SHP77 (cell line): ENCODE measurements around the gene FAM20C.

Experiments
- DNase-seq, 2 experiments: peaks; one replicate each; lab custom pipeline; 2025; lab: John Stamatoyannopoulos, UW

The FAM20C gene

DNA sequence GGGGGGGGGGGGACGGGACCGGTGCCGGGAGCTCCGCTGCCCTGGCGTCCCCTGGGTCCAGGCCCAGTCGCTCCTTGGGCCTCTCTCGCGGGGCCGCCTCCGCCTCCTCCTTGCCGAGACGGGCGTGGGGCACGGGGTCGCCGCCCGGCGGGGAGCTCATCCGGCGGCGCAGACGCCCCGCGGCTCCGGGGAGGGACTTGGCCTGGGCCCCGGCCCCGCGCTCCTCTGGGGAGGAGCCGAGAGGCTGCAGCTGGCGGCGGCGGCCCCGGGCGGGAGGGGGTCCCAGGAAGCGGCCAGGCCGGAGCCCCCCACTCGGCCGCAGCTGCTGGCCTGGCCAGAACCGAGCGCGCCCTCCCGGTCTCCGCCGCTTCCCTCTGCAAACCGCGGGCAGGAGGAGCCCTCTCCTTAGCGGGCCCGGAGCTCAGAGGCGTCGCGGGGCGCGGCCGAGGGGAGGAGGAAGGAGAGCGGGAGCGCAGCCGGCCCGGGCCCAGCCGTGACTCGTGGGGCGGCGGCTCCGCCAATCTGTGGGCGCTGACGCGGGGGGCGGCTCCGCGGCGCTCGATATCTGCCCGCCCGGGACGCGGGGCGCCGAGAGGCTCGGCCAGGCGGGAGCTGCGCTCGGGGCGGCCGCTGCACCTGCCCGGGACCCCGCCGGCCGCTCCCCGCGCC is at the start of gene FAM20C:
Gene FAM20C (plus strand): TSS at position 591 of the 669 bp plus-strand sequence. CDS start 629 bp downstream, outside the sequence.
- DNase-seq, result no peak

DNA sequence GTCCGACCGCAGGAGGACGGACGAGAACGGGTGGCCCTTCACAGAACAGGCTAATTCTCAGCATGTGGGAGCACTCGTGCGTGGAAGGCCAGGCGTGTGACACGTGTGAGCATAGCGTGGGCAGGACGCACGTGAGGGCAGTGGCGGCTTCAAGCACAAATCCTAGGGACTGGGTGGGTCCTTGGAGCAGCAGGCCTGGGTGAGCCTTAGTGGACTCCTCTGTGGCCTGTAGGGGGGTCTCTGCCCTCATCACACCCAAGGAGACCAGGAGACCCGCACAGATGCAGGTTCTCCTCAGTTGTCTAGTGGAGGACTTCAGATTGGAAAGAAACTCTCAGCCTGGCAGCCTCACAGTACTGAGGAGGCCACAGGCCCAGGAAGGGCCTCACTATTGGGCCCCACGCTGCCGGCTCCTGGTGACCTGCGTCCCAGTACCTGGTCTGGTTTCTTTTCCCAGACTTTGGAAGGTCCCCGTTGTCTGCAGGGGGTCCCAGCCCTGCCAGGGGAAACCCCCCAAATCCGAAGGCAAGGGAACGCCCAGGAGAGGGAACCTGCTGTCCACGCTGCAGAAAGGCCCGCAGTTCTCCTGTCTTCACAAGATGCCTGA is 49.1 kb upstream of the FAM20C start:
- no peak for DNase-seq

DNA sequence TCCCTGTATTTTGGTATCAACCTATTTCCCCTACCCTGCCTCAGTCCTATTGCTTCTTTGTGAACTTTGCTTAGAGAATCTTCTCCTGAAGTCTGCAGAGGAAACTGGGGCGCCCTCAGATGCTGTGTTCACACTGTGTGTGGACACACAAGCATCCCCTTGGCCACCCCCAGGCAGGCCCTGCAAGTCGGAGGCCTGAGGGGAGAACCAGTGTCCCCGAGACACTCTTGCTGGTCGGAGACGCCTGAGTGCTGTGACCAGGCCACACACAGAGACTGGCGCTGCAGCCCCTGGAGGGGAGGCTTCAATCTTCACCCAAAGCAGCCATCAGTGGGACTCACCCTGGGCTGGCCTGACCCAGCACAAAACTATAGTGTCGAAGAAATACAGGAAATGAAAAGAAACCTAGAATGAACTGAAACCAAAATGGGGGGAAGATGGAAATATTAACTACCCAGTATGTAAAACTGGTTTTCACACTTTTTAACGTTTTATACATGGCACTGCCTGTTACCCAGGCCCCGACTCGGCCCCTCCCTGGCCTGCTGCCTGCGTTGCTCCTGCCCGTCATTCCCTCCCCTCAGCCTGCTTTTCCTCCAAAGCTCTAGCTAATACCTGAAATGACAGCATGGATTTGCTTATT is 48.4 kb upstream of the FAM20C start:
- DNase-seq, result no peak

DNA sequence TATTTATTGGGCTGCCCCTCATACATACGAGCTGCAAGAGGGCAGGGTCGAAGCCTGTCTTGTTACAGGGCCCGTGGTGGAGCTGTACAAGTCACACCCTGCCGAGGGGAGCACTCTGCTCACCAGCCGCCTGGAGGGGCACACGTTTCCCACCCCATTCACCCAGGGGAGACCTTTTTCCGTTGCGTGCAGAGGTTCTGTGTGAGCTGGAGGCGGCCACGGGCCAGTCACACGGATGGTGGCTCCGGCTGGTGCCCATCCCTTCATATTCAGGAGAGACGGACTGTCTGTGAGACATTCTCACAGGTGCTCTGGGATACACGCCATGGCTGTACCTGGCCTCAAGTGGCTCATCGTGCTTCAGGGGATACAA is 47.9 kb upstream of the FAM20C start:
- no peak for DNase-seq

DNA sequence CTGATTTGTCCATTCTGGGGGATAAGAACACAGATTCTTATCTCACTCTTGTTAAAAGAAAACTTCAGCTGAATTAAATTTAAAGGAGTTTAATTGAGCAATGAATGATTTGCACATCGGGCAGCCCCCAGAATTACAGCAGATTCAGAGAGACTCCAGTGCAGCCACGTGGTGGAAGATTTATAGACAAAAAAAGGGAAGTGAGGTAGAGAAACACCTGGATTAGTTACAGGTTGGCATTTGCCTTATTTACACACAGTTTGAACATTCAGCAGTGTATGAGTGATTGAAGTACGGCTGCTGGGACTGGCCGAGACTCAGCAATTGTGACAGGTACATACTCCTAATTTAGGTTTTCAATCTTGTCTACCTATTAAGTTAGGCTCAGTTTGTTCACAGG is 46.5 kb upstream of the FAM20C start:
- no peak for DNase-seq

DNA sequence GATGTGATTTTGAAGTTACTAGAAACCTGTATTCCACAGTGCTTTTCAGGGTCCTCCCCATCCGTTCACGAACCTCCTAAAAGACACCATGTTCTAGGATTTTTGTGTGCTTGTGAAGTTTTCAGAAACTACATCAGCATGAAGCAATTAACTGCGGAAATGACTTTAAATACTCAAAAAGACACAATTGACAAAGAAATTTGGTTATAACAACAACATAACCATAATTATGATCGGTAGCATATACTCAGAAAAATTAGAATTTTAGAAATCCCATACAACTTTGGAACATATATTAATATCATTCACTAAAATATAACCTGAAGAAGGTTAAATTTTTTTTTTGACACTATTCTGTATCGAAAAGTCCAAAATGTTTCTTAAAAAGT is 43.8 kb upstream of the FAM20C start:
- no peak for DNase-seq

DNA sequence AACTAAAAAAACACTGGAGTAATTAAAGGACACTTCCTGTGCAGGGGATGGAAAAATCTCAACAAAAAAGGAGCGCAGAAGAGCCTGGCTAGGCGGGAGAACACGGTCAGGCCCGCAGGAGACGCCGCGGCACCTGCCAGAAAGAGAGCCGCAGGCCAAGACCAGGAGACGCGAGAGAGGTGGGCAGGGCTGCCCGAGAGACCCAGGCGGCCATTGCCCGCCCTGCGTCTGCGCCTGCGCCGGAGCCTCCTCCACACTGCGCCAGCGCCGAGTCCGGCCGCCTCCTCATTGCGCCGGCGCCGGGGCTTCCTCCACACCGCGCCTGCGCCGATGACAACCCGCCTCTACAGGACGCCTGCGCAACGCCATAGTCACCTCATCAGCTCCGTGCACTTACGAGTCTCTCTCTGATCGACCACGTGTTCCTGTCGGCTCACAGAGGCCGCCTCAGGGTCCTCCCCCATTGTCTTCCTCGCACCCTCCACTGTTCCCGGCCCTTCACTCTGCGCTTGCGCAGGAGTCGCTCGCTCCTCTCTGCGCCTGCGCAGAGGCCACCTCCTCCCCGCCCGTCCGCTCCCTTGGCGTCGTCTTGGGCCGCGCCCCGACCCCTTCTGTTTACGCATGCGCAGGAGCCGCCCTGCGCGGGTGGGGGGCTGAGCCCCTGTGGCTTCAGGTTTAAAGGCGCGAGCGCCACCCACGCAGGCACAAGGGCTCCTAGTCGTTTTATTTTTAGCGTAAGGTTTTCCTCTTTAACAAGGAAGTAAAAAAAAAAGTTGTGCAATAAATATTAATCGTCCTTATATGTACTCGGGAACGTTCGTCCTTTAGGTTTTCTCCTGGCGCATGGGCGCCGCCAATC is 43.2 kb upstream of the FAM20C start:
- peak; percentile 97 to 98 for DNase-seq

DNA sequence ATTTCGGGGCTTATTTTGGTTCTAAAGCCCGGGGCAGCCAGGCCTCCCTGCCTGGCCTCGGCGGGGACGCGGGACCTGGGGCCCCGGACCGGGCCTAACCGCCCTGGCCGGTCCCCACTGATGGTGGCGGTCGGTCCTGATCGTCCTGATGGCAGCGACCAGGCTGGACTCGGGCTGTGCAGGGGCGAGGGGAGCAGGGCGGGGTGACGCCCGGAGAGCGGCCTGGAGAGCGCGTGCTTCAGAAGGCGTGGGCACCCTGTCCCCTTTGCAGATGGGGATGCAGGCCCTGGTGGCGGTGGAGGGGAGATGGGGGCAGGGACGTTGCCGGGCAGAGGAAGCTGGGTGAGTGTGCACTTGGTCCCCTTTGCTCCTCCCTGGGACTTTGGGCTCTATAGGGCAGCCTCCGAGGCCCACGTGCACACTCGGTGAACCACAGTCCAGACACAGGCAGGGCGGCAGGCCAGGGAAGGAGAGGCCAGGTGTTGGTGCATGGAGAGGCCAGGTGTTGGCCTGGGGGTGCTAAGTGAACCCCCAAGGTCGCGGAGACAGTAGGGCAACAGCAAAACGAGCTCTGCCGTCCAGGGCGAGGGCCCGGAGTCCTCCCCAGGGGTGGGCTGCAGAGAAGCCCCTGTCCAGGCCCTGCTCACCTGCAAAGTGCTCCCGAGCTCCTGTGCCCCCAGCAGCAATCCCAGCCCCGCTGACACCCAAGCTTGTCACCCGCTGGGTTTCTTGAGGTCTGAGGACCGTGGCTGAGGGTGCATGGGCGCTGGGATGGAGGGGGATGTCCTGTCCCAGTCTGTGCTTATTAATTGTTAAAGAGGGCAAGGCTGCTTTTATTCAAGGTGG is 42.4 kb upstream of the FAM20C start:
- DNase-seq, result no peak

DNA sequence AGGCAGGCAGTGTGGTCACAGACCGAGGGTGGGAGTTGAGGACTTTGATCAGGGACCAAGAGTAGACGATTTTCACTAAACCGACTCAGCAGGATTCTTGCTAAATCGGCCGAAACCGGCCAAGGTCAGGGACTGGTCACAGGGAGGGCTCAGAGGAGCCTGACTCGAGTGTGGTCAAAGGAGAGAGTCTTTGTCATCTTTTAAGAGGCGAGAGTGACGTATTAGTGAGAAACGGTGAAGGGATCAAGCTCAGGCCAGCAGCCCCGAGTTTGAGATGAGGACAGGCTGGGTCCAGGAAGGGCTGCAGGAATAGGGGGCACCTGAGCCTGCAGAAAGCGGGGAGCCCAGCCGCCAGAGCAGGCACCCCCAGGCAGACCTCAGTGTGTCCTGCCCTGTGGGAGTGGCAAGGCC is 41.6 kb upstream of the FAM20C start:
- DNase-seq, result no peak

DNA sequence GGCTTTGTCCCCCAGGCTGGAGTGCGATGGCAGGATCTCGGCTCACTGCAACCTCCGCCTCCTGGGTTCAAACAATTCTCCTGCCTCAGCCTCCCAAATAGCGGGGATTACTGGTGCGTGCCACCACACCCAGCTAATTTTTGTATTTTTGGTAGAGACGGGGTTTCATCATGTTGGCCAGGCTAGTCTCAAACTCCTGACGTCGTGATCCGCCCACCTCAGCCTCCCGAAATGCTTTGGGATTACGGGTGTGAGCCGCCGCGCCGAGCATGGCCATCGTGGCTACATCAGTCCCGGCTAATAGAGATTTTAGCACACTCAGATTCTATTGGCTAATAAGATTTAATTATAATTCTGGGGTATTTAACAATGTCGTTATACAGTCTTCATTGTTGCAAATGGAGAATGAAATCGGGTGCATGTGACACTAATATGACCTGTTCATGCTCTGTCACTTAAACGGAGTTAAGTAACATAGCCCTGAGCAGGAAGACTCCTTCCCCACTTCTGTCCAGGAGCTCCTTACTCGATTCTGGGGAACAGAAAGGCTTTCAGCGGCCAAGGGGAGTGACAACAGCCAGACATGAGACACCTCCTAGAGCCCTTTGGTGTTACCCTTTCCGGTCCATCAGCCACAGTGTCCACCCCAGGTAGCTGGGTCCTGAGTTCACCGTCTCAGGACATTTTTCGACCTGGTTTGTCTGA is 40.9 kb upstream of the FAM20C start:
- no peak for DNase-seq

DNA sequence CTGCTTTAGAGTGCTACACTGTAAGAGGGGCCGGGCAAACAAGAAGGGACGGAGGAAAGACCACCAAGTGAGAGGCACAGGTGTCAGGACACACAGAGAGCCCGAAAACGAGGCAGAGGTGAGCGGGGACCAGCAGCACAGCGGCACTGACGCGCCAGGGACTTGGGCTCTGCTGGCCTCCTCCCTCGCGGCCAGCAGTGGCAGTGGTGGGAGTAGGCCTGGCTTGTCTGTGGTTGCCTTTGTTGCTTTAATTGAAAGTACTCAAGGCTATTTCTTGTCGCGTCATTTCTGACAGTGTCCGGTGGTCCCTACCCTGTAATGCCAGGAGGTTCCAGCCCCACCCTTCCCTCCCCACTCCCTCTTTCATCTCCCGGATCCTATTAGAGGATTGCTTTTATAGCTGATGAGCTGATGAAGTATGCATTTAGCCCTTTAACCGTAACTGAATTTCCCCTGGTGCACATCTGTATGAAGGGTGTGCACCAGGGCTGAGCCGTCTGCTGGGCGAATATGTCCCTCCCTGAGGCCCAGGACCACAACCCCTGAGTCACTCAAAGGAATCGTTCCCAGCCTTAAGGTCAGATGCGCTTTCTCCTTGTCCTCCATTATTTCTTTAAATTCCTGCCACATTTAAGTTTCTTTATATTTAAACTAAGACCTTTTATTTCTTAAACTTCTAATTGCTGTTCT is 39.5 kb upstream of the FAM20C start:
- no peak for DNase-seq

DNA sequence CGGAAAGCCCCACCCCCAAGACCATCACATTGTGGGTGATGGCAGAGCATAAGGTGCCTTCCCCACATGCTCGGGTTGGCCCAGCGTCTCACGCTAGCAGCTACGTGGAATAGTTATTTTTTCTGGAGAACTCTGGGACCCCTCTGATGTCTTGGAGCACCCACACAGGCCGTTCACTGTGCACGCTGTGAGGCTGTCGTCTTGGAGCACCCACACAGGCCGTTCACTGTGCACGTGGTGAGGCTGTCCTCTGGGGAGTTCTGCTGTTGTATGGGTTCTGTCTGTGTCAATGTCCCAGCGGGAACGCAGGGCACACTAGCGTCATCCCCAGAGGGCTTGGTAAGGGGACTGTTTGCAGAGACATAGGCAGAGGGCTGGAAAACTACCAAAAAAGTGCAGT is 38.8 kb upstream of the FAM20C start:
- DNase-seq, result no peak

DNA sequence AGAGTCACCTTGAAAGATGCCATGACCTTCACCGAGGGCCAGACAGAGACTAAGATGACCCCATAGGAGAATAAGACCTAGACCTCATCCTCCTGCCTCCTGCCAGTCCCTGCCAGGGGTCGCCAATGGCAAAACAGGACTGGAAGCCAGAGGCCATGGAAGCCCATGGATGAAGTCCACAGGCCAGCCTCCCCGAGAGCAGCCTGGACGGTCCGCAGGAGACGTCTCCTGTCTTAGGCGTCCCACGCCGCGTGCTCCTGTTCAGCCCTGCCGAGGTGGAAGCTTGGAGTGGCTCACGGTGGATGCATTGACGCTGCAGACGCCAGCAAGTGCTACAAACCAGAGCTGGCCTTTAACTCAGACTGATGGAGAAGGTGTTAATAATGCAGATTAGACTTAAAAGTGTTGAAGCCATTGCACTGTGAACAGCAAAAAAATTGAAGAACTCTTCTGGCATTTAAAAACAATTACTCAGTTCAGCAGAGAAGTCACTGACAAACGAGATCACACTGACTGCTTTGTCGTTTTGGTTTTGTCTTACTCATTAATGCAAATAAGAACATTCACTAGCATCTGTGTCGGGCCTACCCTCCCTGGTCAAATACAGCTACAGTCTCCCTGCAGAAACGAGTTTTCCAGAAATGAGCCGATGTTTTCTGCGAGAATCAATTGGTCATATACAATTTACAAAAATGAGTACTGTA is 38.1 kb upstream of the FAM20C start:
- DNase-seq, result no peak

DNA sequence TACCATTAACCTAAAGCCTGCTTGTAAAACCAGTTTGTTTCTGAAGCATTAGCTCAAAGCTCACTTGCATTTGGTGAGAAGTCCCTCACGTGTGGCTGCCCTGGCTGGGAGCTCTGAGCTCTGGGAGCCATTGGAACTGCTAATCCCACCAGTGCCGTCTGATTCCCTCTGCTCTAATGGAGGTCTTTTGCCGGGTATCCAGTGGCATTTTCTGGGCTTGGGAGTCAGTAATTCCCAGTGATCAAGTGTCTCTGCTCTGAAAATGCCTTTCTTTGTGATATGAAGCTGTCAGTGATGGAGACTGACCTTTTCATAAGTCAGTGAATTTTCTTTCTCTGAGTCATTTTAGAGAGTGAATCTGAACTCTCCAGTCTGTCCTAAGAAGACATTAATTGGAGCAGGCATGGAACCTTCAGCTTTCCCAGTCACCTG is 36.9 kb upstream of the FAM20C start:
- DNase-seq, result no peak

DNA sequence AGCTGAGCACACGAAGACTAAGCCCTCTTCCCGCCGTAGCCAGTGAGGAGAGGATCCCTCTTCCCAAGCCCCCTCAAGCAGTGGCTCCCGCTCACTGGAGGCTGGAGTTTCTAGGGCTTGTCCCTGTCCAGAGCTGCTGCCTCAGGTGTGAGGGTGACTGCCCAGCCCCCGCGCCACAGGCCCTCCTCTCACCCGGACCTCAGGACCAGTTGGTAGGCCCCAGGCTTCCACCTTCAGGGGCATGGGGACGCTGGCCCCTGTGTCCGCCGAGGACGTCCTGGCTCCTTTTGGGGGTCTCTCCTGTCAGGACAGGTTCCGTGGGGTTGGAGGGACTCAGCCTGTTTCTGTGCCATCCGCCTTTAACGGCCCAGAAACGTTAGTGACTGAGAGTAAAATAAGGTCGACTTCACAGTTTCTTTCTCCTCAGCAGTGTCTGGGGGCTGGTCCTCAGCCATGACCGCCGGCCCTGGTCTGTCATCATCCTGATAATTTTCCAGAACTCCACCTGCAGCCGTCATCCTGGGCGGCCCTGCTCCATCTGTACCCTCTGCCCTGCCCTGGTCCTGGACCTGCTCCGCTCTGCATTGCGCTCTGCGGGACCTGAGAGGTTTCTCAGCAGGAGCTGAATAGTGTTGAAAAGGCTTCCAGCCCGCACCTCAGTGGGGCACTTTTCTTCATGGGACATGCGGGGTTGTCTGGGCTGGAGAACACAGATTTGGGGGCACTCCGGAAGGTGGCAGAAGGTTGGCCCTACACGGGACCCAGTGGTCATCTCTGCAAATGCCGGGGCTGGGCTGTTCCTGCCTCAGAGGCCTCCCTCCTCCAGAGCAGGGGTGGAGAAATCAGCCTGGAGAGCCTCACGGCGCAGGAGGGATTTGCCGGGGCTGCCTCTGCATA is 36.0 kb upstream of the FAM20C start:
- DNase-seq, result no peak

DNA sequence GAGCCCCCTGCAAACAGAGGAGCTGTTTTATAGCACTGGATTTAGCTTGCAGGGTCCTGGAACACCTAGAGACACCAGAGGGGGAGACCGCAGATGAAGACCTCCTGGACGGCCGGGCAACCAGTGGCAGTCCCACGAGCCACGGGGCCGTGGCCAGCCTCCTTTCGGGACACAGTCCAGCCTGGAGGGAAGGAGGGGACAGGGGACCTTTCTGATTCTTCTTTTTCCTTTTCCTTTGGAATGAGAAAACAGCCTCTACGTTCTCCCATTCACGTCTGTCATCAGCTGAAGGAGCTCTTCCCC is 35.4 kb upstream of the FAM20C start:
- no peak for DNase-seq

DNA sequence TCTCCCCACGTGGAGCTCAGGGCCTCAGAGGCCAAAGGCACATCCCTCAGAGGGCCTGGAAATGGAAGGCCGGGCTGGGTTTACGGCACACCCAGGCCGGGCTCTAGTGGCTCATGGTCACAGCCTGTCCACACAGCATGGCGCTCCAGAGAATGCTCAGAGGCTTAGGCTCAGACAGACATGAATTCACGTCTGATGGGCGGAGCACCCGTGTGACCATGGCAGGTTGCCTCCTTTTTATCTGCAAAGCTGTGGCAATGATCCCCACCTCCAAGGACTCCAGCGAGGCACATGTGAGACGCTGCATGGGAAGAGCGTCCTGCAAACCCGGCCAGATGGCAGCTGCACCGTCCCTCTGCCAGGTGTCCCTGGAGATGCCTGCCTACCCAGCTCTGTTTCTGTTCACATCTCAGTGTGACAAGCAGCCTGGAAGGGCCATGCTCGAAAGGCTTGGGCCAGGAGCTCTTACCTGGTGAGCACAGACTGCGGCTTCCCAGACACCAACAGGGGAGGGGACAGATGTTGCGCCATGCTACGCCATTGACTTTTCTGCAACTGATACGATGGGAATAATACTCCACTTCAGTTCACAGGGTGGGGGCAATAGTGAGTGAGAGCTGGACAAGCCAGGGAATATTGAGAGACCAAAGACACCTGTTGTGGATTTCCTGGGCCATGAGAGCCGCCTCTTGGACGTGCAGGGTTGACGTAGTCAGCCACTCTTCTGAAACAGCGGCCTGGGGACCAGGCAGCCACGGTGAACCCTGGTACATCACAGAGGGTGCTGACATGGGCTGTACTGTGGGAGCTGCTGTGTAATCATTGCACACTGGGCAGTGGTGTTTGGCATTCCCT is 34.4 kb upstream of the FAM20C start:
- DNase-seq, result no peak

DNA sequence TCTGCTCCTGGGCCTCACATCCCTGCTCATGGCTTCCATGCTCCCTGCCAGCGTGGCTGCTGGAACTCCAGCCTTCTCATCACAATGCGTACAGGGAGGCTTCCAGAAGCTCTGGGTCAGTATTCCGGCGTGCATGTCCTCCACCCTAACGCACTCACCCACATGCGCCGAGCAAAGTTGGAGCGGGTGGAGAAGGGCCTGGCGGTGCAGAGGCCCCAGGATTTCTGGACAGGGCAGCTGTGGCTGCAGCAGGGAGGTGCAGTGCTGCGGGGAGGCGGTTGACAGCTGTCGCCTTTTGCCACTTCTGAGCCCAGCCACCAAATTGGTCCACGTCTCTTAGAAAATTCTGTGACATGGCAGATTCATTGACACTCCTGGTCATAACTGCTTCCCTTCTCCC is 33.6 kb upstream of the FAM20C start:
- no peak for DNase-seq
